Daoy (cell line): Measurements from ENCODE around the gene MAML1. TPM values are rescaled to one million over a fixed set of nuclear protein-coding genes. Genes with fewer than 3 reads are reported as not detected.

Experiments
- DNase-seq: peaks from one replicate; pipeline ENCODE4 v3.0.0-alpha.2; 2015; ENCODE audit warnings: low read depth
- total RNA-seq: library from RNA; depleted of rRNA; stranded (reverse); fragments of >200 nt; shearing (Covaris generic); gene quantifications from 2 replicates; pipeline ENCODE4 v1.2.3, GENCODE V29; 2014

MAML1 gene
- total RNA-seq, 1 experiment from 2014 or later = 7.9 TPM

- no peak for DNase-seq
Measured at GRCh38 chr5:179804555-179804947, 71.9 kb downstream of the MAML1 start.

DNA sequence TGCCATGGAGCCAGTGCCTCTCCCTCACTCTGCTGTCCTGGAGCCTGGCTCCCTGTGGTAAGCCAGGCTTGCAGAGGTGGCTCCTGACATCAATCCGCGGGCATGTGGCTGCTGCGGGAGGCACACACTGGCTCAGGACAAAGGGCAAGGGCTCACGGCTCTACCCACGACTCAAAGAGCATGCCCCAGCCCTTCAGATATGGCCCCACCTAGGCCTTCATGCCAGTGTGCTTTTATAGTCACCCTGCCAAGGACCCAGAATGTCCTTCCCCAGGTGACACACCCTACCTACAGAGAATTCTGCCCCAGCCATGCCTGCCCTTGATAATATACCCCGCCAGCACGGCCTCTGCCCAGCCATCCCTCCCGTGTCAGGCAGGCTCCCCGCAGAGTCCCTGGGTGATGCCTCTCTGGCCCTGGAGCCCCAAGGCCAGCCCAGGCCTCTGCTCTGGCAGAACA, 72.5 kb downstream of the MAML1 start:
- no peak for DNase-seq

GRCh38 chr5:179805529-179806249, 73.1 kb downstream of the MAML1 start:
- peak; percentile 58 for DNase-seq

DNA sequence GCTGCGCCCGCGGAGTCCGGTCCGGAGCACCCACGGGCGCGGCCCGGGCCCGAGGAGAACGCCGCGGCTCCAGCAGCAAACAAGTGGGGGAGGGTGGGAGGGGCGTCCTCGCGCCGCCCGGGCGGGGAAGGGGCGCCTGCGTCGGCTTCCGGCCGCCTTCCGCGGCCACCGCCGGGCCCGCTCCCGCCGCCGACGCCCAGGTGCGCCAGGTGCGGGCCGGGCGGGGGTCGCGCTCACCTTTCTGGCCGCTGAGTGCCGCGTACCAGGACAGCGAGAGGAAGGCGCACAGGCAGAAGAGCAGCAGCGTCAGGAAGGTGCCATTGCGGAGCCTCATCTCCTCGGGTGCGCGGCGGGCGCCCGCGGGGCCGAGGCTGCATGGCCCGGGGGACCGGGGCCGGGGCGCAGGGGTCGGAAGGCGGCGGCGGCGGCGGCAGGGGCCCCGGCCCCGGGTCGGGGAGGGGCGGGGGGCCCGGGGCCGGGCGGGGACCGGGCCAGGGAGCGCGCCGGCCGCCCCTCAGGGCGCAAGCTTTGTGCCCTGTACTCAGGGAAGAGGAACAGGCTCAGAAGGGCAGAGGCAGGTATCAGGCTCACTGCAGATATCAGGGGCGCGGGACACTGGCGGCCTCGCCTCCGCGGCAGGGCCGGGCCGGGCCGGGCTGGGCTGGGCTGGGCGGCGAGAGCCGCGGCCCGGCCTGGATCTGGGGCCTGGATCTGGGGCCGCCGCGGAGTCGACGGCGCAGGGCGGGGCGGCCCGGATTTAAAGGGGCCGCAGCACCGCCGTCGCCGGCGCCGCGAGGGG, 73.8 kb downstream of the MAML1 start, which contains the start of gene MGAT4B:
Gene MGAT4B (minus strand): TSS at position 617 of the 799 bp plus-strand sequence. CDS start 283 bp downstream, at position 334.
- peak; percentile 87 for DNase-seq

GRCh38 chr5:179812135-179812825, 79.7 kb downstream of the MAML1 start:
- DNase-seq = no peak

- no peak for DNase-seq
Measured at GRCh38 chr5:179812997-179813607, 80.5 kb downstream of the MAML1 start.

GRCh38 chr5:179814090-179814489, 81.5 kb downstream of the MAML1 start:
- DNase-seq = no peak

DNA sequence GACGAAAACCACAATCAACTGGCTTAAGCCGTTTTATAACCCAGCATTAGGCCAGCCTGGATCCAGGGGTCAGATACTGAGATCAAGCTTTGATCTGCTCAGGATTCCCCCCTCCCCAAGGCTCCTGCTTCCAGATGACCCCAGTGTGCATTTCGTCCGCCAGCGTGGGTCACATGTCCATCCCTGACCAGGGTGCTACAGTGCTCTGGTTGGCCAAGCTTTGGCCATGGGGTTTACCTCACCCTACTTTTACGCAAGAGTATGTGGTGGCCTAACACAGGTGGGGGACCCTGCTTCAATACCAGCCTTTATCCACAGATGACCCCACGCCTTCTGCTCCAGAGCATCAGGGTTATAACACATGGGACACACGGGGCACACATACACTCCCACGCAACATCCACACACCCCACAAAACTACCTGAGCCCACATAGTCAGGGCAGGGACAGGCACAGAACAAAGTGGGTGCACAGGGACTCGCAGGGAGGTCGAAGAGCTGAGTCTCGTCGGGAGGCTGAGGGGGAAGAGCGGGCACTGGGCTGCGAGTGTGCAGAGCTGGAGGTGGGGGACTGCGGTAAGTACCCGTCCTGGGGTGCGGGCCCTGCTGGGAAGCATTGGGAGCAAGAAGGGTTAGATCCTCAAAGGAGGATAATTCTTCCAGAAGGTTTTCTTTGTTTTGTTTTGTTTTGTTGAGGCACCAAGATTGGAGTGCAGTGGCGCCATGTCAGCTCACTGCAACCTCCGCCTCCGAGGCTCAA, 83.0 kb downstream of the MAML1 start:
- peak; percentile 4 for DNase-seq

DNA sequence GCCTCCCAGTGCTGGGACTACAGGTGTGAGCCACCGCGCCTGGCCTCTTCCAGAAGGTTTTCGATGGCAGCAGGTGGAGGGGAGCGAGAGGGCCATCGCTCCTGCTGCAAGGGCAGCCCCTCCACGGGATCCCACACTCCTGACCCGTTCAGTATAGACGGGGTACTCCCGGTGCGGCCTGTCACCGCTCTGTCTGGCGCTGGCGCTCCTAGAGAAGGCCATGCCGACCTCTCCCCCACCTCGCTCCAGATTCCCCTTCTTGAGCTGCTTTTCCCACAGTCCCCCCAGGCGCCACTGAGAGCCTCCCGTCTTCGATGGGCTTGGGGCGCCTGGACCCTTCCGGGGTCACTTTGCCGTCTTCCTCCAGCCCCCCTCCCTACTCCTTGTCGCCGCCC, 83.8 kb downstream of the MAML1 start:
- DNase-seq = peak; percentile 3

DNA sequence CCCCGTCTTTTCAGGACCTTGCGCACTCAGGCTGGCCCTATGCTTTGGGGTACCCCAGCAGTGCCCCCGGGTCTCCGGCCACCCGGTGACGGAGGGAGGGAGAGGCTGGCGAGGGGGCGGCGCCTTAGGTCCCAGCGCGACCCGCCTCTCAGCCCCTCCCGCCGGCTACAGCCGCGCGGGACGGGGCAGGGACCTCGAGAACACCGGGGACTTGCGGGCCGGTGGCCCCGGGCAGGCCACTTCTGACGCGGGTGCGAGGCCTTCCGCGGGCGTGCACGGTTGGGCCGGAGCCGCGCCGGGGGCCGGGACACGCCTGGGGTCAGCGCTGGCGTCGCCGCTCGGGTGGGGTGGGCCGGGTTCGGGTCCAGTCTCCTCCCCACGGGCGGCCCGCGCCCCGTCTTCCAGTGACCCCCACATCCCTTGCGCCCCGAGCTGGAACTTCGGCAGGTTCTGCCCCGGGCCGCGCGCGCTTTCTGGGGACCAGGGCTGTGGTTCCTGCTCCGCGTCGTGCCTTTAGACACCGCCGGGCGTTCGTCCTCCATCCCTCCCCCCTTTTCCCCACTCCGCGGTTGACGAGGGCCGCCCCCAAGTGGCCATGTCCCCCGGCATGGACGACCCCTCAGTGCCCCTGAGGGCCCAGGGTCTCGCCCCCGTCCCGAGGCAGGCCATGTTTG, 84.3 kb downstream of the MAML1 start:
- no peak for DNase-seq

DNA sequence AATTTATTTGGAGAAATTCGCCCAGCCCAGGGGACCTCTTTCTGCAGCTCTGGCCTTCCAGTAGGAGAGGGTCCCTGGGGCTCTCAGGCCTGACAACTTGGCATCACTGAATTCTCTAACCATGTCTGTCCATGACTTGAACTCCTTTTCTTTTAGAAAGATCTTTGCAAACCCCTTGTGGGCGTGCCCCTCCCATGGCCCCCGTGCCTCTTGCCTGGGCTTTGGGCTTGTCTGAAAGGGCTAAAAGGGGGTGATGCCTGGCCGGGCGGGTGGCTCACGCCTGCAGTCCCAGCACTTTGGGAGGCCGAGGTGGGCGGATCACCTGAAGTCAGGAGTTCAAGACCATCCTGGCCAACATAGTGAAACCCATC, 84.8 kb downstream of the MAML1 start:
- DNase-seq = no peak

GRCh38 chr5:179817890-179818745, 85.5 kb downstream of the MAML1 start:
- no peak for DNase-seq

GRCh38 chr5:179818746-179819295, 86.2 kb downstream of the MAML1 start:
- DNase-seq = peak; percentile 98

DNA sequence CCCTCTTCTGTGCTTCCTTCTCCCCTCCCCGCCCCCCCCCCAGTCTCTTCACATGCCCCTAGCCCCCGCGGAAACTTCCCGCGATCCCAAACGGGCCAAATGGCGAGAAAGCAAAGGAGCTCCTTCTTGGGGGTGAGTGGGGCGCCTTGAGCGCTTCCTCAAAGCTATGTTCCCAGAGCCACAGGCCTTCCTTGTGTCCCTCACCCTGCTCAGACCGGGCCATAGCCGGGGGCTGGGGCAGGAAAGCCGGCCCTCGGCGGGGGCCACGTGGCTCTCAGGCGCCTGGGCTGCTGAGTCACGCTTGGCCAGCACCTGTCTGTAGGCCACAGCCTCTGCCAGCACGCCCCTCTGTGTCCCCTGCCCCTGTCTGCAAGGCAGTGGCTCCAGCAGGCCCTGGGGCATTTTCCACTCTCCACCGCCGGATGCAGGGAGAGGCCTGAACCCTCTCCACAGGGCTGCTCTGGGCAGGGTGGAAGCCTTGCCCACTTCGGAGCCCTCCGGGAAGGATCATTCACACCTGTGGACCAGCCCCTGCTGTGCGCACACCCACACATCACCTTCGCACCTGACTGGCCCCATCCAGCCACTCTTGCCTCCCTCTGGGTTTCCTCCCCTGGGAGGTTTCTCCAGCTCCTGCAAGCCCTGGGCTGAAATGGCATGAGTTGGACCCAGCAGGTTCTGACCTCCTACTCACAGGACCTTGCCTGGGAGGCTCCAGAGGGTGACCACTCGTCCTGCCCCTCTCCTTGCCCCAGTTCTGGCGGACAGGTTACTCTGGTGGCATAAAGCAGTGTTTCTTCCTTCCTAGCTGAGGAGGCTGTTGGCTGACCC, 86.9 kb downstream of the MAML1 start:
- peak; percentile 89 for DNase-seq

DNA sequence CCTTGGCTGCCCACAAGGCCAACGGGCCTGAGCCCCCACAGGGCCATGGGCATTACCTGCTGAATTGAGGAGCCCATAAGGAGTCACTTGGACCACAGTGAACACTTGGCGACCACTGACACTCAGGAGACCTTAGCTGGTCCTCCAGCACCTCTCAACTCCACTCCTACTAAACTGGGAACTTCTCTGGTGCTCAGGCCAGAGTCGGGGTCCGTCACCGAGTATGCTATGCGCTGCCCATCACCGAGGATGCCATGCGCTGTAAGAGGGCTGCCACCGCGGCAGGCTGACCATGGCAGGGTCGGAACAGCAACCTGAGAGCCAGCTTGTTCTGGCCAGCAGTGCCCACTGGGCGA, 87.5 kb downstream of the MAML1 start:
- DNase-seq = no peak

GRCh38 chr5:179820483-179821297, 88.1 kb downstream of the MAML1 start, which contains the start of gene SQSTM1:
SQSTM1 (plus strand) TSS chr5:179820905; CDS start chr5:179820937, 32 bp downstream.
- DNase-seq = peak; percentile 88

GRCh38 chr5:179821298-179822058, 88.9 kb downstream of the MAML1 start:
- peak; percentile 96 for DNase-seq
